PC-9 (cell line): ENCODE results near the gene CHD1. TPM values are rescaled to one million over a fixed set of nuclear protein-coding genes. Genes with fewer than 3 reads are reported as not detected.

ENCODE experiments used
- BruUV-seq: library from RNA; stranded (reverse); fragments of 400-500 nt; replicated peaks from 2 replicates; lab custom pipeline; 2021; lab: Mats Ljungman, UMichigan
- CTCF ChIA-PET: fragments of 300-600 bp; sonication (Branson Sonifier 250); formaldehyde crosslinking; loops from one replicate; lab custom pipeline; 2022; ENCODE audit warnings: antibody characterized with exemption; lab: Charles Lee
- POLR2A ChIA-PET: fragments of 300-600 bp; sonication (Branson Sonifier 250); formaldehyde crosslinking; loops from one replicate; lab custom pipeline; 2022; ENCODE audit warnings: antibody characterized with exemption; ENCODE audit not compliant: unreplicated experiment; lab: Charles Lee
- DNase-seq, 2 experiments: peaks; one replicate each; pipeline versions ENCODE4 v3.0.0 to v3.0.0-alpha.2; 2015 to 2022; ENCODE audit warnings: mixed read lengths in 1 of 2
- H2AFZ ChIP-seq: fragments of 200-600 bp; sonication (generic); 2 replicates; pipeline ENCODE4 v1.8.1; 2017; ENCODE audit warnings: antibody characterized with exemption
- H3F3A ChIP-seq: fragments of 200-600 bp; sonication (generic); 2 replicates; pipeline ENCODE4 v1.8.1; 2017; ENCODE audit warnings: antibody characterized with exemption, mild to moderate bottlenecking, low read depth; ENCODE audit not compliant: insufficient read depth
- H3K27ac ChIP-seq: fragments of 200-600 bp; sonication (generic); 2 replicates; pipeline ENCODE4 v1.6.1; 2016; ENCODE audit warnings: mixed run types
- H3K27me3 ChIP-seq: fragments of 200-600 bp; sonication (generic); 2 replicates; pipeline ENCODE4 v1.6.1; 2016; ENCODE audit warnings: low read depth, mixed run types; ENCODE audit not compliant: insufficient read depth
- H3K36me3 ChIP-seq: fragments of 200-600 bp; sonication (generic); 2 replicates; pipeline ENCODE4 v1.6.1; 2016; ENCODE audit warnings: low read depth, mixed run types
- H3K4me1 ChIP-seq: fragments of 200-600 bp; sonication (generic); replicated peaks from 2 replicates; pipeline ENCODE4 v1.6.1; 2016; ENCODE audit warnings: mixed run types; ENCODE audit not compliant: insufficient read depth
- H3K4me2 ChIP-seq: fragments of 200-600 bp; sonication (generic); 2 replicates; pipeline ENCODE4 v1.6.1; 2017; ENCODE audit warnings: mixed run types
- H3K4me3 ChIP-seq: fragments of 200-600 bp; sonication (generic); 2 replicates; pipeline ENCODE4 v1.6.1; 2016; ENCODE audit warnings: mixed run types
- H3K79me2 ChIP-seq: fragments of 200-600 bp; sonication (generic); 2 replicates; pipeline ENCODE4 v1.6.1; 2017; ENCODE audit warnings: low read depth, mixed run types
- H3K9me2 ChIP-seq: fragments of 200-600 bp; sonication (generic); 2 replicates; pipeline ENCODE4 v1.8.1; 2017; ENCODE audit warnings: mild to moderate bottlenecking; ENCODE audit not compliant: insufficient read depth
- H3K9me3 ChIP-seq: fragments of 200-600 bp; sonication (generic); 2 replicates; pipeline ENCODE4 v1.8.1; 2016; ENCODE audit warnings: low read depth; ENCODE audit not compliant: insufficient read depth
- H4K20me1 ChIP-seq: fragments of 200-600 bp; sonication (generic); 2 replicates; pipeline ENCODE4 v1.8.1; 2017; ENCODE audit not compliant: insufficient read depth
- CTCF ChIP-seq: fragments of 200-600 bp; sonication (generic); conservative IDR thresholded peaks from 2 replicates; pipeline ENCODE4 v1.6.1; 2017; ENCODE audit warnings: mixed run types, antibody characterized with exemption, mild to moderate bottlenecking, moderate library complexity
- EZH2 ChIP-seq: fragments of 200-600 bp; sonication (generic); IDR thresholded peaks from 2 replicates; pipeline ENCODE4 v1.8.0; 2017; ENCODE audit warnings: antibody characterized with exemption, low read depth
- intact Hi-C: fragments of 100-400 bp; cut with micrococcal nuclease; formaldehyde crosslinking; loops from one replicate; pipeline ENCODE4 v1.10.0; 2022; ENCODE audit not compliant: unreplicated experiment
- total RNA-seq: library from RNA; stranded (reverse); gene quantifications from 2 replicates; pipeline ENCODE4 v1.2.3, GENCODE V29; 2021

CHD1 gene
- total RNA-seq, 1 experiment from 2014 or later = 30.5 TPM

GRCh38 chr5:98911280-98912040 is 17.3 kb downstream of the CHD1 start:
- H4K20me1 ChIP-seq = peaks cover 41% of the 10 kb centered on the region
- no peak overlapping the region for H2AFZ ChIP-seq
- no peak overlapping the region for H3K4me2 ChIP-seq
- H3K79me2 ChIP-seq = peaks cover 90% of the 10 kb centered on the region
- ChIA-PET CTCF (no interaction called here), POLR2A (no interaction called here)
- H3K9me3 ChIP-seq = no peaks in the 10 kb centered on the region
- BruUV-seq = no TSS peak
- H3K9me2 ChIP-seq = no peaks in the 10 kb centered on the region
- H3K4me1 ChIP-seq = 0 out of 2 replicates have a peak, but pooled peaks cover 6% of the 10 kb centered on the region
- H3K36me3 ChIP-seq = peaks cover 12% of the 10 kb centered on the region; the same call in 1 of the 2 replicates
- H3K4me3 ChIP-seq = no peak overlapping the region
- TF ChIP-seq EZH2 = no peak
- no peak overlapping the region for H3K27ac ChIP-seq
- no peaks in the 10 kb centered on the region for H3K27me3 ChIP-seq
- no peak for DNase-seq
- intact Hi-C loops = no loop called here
- H3F3A ChIP-seq = peaks cover 26% of the 10 kb centered on the region; the same call in 1 of the 2 replicates

- no peak overlapping the region for H3K27ac ChIP-seq
- POLR2A ChIA-PET = no interaction called here
- DNase-seq = no peak
- H3F3A ChIP-seq = peaks cover 31% of the 10 kb centered on the region; the same call in 1 of the 2 replicates
- intact Hi-C loops = no loop called here
- peaks cover 90% of the 10 kb centered on the region for H3K79me2 ChIP-seq
- H3K36me3 ChIP-seq = peaks cover 21% of the 10 kb centered on the region; the same call in 1 of the 2 replicates
- no peak overlapping the region for H2AFZ ChIP-seq
- CTCF ChIA-PET = no interaction called here
- no peak overlapping the region for H3K4me2 ChIP-seq
- BruUV-seq = no TSS peak
- no peaks in the 10 kb centered on the region for H3K9me3 ChIP-seq
- H3K9me2 ChIP-seq = no peaks in the 10 kb centered on the region
- peaks cover 57% of the 10 kb centered on the region for H4K20me1 ChIP-seq
- 0 out of 2 replicates have a peak, but pooled peaks cover 6% of the 10 kb centered on the region for H3K4me1 ChIP-seq
- no peak for TF ChIP-seq EZH2
- no peak for TF ChIP-seq CTCF
- H3K4me3 ChIP-seq = no peak overlapping the region
- no peaks in the 10 kb centered on the region for H3K27me3 ChIP-seq
Observed at GRCh38 chr5:98909363-98909762, 19.4 kb downstream of the CHD1 start.

DNA sequence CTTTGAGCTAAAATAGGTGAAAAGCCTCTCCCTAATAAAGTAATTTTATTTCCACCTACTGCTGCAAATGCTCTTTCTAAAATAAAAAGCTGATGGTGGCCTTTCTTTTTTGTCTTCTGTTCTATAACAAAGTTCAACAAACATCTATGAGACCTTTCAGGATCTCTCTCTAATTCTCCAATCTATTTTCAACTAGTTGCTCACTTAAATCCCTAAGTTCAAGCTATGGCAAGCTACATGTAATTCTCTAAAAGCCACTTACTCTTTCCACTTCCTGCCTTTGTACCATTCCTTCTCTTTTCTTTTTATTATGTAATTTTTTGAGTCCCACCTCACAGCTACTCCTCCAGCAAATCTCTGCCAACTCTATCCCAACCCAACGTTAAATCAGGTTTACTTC is 20.9 kb downstream of the CHD1 start:
- Histone ChIP-seq H3K9me3 (no peaks in the 10 kb centered on the region), H3K27ac (no peak overlapping the region), H3K36me3 (peaks cover 31% of the 10 kb centered on the region; the same call in 1 of the 2 replicates), H3K9me2 (no peaks in the 10 kb centered on the region), H3K79me2 (peaks cover 82% of the 10 kb centered on the region), H2AFZ (no peak overlapping the region), H3F3A (peaks cover 35% of the 10 kb centered on the region; the same call in 1 of the 2 replicates), H3K27me3 (no peaks in the 10 kb centered on the region), H3K4me3 (no peak overlapping the region), H4K20me1 (peaks cover 50% of the 10 kb centered on the region), H3K4me2 (no peak overlapping the region), H3K4me1 (0 out of 2 replicates have a peak, but pooled peaks cover 6% of the 10 kb centered on the region)
- POLR2A ChIA-PET = interaction anchor here (0.6 kb wide), 2 partner anchors 14 to 1378 kb away, joined by 3 read pairs; no protein-coding TSS in a partner anchor
- CTCF ChIA-PET = interaction anchor here (1.5 kb wide), 1 partner anchor 153 kb away, joined by 3 read pairs; no protein-coding TSS in a partner anchor
- DNase-seq = no peak
- intact Hi-C loops = no loop called here
- no TSS peak for BruUV-seq
- no peak for TF ChIP-seq CTCF
